Stimulated activated naive B cell treated with anti-CD40 and anti-IgM and Interleukin-4, amounts not matched to agents 10 μg/mL and 1 μg/mL and 100 μg/mL, for 72 hours (primary cell): ENCODE results near the gene FAM50B.

Experiments used
- ATAC-seq, 2 donors: fragments of 150-1000 bp; cut with Tn5 transposase; replicated peaks; 2 replicates each; pipeline ENCODE4 v1.10.0; 2021; ENCODE audit warnings: moderate library complexity in 1 of 2
- DNase-seq: peaks from one replicate; pipeline ENCODE4 v3.0.0; 2021
- H3K27ac Mint-ChIP-seq: one replicate; pipeline ENCODE4 v1.8.0; 2022; ENCODE audit warnings: mild to moderate bottlenecking, mixed read lengths
- H3K27me3 Mint-ChIP-seq, 2 donors: one replicate each; pipeline ENCODE4 v1.8.0; 2022; ENCODE audit warnings: mixed read lengths in 2 of 2
- H3K36me3 Mint-ChIP-seq, 2 donors: one replicate each; pipeline ENCODE4 v1.8.0; 2022; ENCODE audit warnings: mixed read lengths in 2 of 2, mild to moderate bottlenecking in 1 of 2
- H3K4me1 Mint-ChIP-seq, 2 donors: one replicate each; pipeline ENCODE4 v1.8.0; 2022; ENCODE audit warnings: mixed read lengths in 2 of 2, mild to moderate bottlenecking in 1 of 2
- H3K4me3 Mint-ChIP-seq, 2 donors: one replicate each; pipeline ENCODE4 v1.8.0; 2022; ENCODE audit warnings: mild to moderate bottlenecking in 2 of 2, mixed read lengths in 2 of 2, moderate library complexity in 1 of 2
- H3K9me3 Mint-ChIP-seq, 2 donors: one replicate each; pipeline ENCODE4 v1.8.0; 2022; ENCODE audit warnings: mixed read lengths in 2 of 2, mild to moderate bottlenecking in 1 of 2

FAM50B gene

DNA sequence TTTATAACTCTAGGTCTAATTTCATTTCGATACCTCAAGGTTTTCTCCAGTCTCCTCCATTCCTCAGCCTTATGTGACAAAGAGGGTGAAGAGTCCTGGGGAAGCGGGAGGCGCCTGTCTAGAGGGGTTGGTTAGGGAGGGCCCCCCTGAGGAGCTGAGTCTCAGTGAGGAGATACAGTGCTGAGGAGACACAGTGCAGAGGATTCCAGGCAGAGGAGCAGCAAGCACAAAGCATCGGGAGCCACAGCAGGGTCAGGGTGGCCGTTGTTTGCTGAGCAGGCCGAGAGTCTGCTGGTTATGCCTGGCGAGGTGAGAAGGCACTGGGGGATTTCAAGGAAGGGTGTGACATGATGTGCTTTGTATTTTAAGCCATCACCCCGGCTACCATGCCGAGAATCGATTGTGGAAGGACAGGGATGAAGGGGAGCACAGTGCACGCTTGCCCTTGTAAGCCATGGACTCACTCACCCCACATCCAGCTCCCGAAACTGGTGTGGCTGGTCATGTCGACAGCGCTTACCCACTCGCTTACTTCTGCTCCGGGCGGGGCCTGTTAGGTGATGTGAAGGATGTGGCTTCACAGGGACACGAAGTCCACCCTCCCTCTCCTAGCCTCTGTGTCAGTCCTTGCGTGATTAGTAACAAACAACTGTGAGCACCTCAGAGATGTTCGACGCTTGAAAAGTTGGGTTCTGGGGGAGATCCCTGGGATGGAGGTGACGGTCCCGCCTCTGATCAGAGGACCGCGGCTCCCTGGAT is 30.2 kb downstream of the FAM50B start:
- Mint-ChIP-seq H3K27me3 (peaks cover 20% of the 10 kb centered on the region in 2 donors), H3K36me3 (no peaks in the 10 kb centered on the region), H3K9me3 (no peaks in the 10 kb centered on the region), H3K4me3 (no peak overlapping the region), H3K4me1 (peaks cover 0 to 2% of the 10 kb centered on the region in 2 donors), H3K27ac (no peak overlapping the region)
- ATAC-seq = no peak
- no peak for DNase-seq

DNA sequence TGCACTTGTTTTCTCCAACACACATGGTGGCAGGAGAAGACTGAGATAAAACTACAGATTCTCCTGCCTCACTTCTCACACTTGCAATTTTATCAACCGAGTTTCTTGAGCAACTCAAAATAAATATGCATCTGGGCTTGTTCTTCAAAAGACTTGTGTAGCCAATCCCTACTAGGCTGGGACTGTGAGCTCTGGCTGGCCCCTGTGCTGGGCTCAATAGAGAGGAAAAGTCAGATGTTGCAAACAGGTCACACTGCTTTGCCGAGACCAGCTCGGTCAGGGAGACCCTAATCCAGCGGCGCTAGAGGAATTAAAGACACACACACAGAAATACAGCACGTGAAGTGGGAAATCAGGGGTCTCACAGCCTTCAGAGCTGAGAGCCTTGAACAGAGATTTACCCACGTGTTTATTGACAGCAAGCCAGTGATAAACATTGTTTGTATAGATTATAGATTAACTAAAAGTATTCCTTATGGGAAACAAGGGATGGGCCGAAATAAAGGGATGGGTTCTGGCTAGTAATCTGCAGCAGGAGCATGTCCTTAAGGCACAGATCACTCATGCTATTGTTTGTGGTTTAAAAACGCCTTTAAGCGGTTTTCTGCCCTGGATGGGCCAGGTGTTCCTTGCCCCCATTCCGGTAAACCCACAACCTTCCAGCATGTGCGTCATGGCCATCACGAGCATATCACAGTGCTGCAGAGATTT is 32.7 kb downstream of the FAM50B start:
- Mint-ChIP-seq H3K4me3 (no peak overlapping the region), H3K9me3 (no peaks in the 10 kb centered on the region), H3K27ac (no peak overlapping the region), H3K36me3 (no peaks in the 10 kb centered on the region), H3K4me1 (peaks cover 0 to 2% of the 10 kb centered on the region in 2 donors), H3K27me3 (peaks cover 20% of the 10 kb centered on the region in 2 donors)
- no peak for ATAC-seq
- no peak for DNase-seq

DNA sequence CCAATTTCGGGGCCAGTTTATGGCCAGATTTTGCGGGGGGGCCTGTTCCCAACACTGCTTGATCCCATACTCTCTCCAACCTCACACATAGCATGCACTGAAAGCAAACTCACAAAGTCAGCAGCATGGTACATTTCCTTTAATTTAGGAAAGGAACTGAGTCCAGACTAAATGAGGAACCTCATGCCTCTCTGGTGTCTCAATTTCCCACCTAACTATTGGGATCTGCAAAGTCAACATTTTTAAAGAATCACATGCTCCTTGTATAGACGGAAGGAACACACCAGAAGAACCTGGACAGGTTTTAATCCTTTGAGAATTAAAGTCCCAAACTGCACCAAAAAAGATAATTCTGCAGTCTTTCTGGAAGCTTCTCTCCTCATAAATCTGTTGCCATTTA is 33.3 kb downstream of the FAM50B start:
- H3K9me3 Mint-ChIP-seq = no peaks in the 10 kb centered on the region
- no peak overlapping the region for H3K27ac Mint-ChIP-seq
- ATAC-seq (no peak), DNase-seq (no peak)
- no peaks in the 10 kb centered on the region for H3K36me3 Mint-ChIP-seq
- peaks cover 0 to 2% of the 10 kb centered on the region in 2 donors for H3K4me1 Mint-ChIP-seq
- no peak overlapping the region for H3K4me3 Mint-ChIP-seq
- H3K27me3 Mint-ChIP-seq = peaks cover 20% of the 10 kb centered on the region in 2 donors

DNA sequence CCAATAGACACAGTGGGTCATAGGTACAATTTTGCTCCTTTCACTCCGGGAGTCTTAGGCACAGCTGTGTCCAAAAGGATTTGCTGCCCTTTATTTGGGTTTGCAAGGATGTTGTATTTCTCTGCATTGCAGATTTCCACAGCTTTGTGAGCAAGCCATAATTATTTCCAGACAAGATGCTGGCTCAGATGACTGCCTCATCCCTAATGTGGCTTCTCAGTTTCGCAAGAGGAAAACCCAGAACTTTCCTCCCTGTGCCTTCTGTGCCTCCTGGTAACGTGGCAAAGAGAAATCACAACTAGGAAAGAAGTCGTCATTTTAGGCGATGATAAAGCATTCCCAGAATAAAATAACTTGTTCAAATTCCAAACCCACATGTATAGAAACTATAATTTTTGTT is 33.7 kb downstream of the FAM50B start:
- DNase-seq = no peak
- Mint-ChIP-seq H3K36me3 (no peaks in the 10 kb centered on the region), H3K4me1 (peaks cover 0 to 2% of the 10 kb centered on the region in 2 donors), H3K27ac (no peak overlapping the region), H3K4me3 (no peak overlapping the region), H3K27me3 (peaks cover 20% of the 10 kb centered on the region in 2 donors), H3K9me3 (no peaks in the 10 kb centered on the region)
- no peak for ATAC-seq

DNA sequence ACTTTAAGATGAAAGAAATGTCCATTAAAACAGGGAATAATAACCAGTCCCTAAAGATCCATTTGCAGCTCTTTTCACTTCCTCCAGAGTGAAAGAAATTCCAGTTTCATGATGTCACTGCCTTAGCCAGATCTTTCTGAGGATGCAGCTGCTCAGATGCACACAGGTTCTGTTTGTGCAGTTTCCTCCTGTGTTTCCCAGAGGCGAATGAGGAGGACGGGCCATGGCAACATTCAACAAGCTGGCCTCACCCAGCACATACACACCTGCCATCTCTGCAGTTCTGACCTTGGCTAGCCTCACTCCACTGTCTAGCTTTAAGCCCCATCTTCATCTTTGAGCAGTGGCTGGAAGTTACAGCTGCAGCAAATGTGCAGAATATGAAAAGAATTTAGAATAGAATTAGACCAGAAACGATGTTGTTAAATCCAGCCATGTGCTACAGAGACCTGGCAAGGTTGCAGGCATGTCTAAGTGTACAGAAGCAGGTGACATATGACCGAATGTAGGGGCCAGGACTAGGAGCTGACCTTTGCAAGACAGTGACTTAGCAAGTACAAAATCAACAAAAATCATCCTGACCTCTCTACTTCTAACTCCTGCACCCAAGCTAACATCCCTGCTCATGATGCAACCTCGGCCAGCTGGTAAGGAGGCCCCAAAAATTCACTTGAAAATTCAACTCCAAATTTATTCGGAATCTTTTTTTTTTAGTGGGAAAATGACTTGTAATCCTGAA is 35.0 kb downstream of the FAM50B start:
- Mint-ChIP-seq H3K36me3 (no peaks in the 10 kb centered on the region), H3K4me3 (no peak overlapping the region), H3K27ac (no peak overlapping the region), H3K27me3 (peaks cover 20% of the 10 kb centered on the region in 2 donors), H3K9me3 (no peaks in the 10 kb centered on the region), H3K4me1 (no peaks in the 10 kb centered on the region)
- no peak for DNase-seq
- ATAC-seq = no peak

DNA sequence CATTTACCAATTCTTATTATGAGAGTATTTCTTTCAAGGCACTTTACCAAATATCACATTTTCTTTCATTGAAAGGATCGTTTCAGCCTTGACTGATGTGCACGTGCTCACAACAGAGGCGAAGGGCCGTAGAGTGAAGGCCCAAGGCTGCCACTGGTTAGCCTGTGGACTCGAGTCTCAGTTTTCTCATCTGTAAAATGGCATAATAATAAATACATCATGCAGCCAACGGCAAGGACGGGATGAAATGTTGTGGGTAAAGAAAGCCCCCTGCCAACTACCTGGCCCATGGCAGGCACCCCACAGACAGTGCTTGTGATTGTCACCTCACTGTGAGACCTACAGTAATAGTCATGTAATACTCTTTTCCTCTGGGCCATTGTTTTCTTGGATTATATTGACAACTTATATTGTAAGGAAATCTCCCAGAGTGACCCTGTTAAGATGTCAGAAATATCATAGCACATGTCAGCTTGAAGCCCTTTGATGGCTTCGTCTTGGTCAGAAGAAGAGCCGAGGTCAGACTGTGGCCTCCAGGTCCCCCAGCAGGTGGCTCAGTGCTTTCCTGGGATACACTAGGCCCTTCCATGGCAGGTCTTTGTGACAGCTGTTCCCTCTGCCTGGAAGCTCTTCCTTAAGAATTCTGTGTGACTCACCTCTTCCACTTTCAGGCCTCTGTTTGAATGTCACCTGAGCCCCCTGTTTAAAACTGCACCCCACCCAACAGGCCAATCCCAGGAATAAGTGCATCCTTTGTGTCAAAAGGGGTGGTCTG is 36.3 kb downstream of the FAM50B start:
- no peak for ATAC-seq
- peaks cover 22 to 24% of the 10 kb centered on the region in 2 donors for H3K27me3 Mint-ChIP-seq
- no peak overlapping the region for H3K4me3 Mint-ChIP-seq
- DNase-seq = no peak
- no peaks in the 10 kb centered on the region for H3K9me3 Mint-ChIP-seq
- no peaks in the 10 kb centered on the region for H3K4me1 Mint-ChIP-seq
- no peak overlapping the region for H3K27ac Mint-ChIP-seq
- H3K36me3 Mint-ChIP-seq = no peaks in the 10 kb centered on the region

DNA sequence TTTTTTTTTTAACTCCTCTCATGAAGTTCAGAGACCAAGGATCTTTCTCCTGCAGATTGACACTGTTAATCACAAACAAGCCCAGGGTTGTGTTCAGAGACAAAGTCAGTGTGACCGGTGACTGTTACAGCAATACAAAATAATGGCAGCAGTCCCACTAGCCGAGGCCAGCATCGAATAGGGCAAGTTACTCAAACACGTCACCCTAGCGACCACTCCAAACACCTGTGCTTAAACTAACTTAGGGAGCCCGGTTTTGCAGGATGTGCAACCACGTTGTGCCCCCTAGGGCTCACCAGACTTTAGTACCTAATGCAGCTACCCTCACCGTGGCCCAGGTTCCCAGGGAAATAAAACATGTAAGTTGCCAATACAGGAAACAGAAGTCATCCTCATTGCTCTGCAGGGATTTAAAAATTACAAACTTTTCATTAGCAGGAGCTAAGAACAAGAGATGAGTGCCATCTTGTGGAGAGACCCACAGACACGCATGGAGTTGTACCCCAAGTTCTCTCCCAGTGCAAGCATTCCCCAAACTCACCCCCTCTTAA is 38.1 kb downstream of the FAM50B start:
- Mint-ChIP-seq H3K27me3 (peaks cover 6 to 12% of the 10 kb centered on the region in 2 donors), H3K4me3 (no peak overlapping the region), H3K9me3 (no peaks in the 10 kb centered on the region), H3K4me1 (no peaks in the 10 kb centered on the region), H3K27ac (no peak overlapping the region), H3K36me3 (no peaks in the 10 kb centered on the region)
- DNase-seq = no peak
- ATAC-seq = peak; percentile 36 to 39

DNA sequence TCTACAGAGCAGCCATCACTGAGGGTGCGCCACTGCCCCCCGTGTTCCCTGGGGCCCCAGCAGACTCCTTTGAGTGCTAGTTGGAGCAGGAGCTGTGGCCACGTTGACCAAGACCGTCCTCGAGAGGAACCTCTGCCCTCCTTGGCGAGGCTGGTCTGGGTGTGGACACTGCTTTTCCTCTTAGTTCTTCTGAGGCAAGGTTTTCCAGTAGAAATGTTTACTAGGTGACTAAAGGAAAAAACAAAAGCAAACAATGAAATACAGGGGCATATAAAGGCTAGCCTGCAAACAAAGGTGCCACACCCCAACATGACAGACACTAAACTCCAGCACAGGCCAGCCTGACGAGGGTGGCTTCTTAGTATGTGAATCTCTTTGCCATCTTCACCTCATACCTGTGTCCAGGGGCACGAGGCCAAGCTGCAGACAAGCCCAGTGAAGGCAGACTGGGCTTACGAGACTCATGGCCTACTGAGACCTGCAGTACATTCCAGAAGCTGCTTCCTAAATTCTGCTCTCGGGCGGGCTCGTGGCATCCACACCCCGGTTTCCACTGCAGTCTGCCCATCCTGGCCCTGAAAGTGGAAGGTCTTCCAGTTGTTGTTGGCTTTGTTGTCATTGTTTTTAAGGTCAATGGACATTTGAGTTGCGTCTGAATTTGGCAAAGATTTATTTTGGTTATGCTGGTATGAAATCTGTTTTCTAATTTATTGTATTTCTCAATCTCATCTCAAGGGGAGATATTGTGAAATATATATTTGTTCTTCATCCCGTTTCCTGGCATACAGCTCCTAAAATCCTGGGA is 39.2 kb downstream of the FAM50B start:
- H3K27ac Mint-ChIP-seq = no peak overlapping the region

DNA sequence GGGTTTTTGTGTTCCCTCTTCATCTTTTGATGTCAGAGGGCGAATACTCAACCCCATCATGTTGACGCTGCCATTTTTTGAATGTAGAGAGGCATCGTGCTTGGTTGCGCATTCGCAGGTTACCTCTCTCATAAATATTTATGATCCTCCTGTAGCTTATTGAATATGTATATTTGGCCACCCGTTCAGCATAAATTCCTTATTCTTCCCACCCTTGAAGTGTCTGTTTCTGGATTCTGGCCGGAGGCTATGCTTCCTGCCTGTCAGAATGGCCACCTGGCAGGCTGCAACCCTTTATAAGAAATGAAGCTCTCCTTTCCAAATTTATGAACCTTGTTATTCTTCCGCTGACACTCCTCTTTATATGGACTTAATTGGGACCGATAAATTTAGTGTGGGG is 40.9 kb downstream of the FAM50B start:
- ATAC-seq (no peak), DNase-seq (no peak)
- Mint-ChIP-seq H3K9me3 (peaks cover 2 to 4% of the 10 kb centered on the region in 2 donors), H3K4me3 (no peak overlapping the region), H3K27ac (no peak overlapping the region), H3K36me3 (peaks cover 0 to 3% of the 10 kb centered on the region in 2 donors), H3K27me3 (peaks cover 5 to 6% of the 10 kb centered on the region in 2 donors), H3K4me1 (no peaks in the 10 kb centered on the region)

More for the DNA sequence above, 39.2 kb downstream of the FAM50B start:
- no peaks in the 10 kb centered on the region for H3K36me3 Mint-ChIP-seq
- no peaks in the 10 kb centered on the region for H3K9me3 Mint-ChIP-seq
- peaks cover 6 to 8% of the 10 kb centered on the region in 2 donors for H3K27me3 Mint-ChIP-seq
- H3K4me3 Mint-ChIP-seq = no peak overlapping the region
- ATAC-seq (no peak), DNase-seq (no peak)
- H3K4me1 Mint-ChIP-seq = no peaks in the 10 kb centered on the region

DNA sequence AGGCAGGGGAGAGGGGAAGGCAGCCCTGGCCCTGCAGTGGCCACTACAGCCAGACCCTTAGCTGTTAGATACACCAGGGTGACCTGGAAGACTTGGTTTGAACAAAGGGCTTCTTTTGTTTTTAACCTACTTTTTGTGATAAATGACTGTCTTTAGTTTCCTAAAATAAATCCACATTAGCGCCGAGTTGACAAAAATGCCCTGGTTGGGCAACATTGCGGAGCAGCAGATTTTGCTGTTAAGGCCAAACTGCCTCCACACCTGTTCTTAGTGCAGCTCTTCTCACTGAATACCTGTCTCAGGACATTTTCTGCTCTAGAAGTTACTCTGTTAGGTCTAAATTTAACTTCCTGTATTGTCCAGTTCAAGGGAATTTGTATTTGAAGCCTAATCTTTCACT is 42.7 kb downstream of the FAM50B start:
- Mint-ChIP-seq H3K27ac (no peak overlapping the region), H3K36me3 (peaks cover 0 to 3% of the 10 kb centered on the region in 2 donors), H3K4me3 (no peak overlapping the region), H3K4me1 (no peaks in the 10 kb centered on the region), H3K9me3 (peaks cover 2 to 4% of the 10 kb centered on the region in 2 donors), H3K27me3 (peaks cover 5 to 6% of the 10 kb centered on the region in 2 donors)
- ATAC-seq (no peak), DNase-seq (no peak)

DNA sequence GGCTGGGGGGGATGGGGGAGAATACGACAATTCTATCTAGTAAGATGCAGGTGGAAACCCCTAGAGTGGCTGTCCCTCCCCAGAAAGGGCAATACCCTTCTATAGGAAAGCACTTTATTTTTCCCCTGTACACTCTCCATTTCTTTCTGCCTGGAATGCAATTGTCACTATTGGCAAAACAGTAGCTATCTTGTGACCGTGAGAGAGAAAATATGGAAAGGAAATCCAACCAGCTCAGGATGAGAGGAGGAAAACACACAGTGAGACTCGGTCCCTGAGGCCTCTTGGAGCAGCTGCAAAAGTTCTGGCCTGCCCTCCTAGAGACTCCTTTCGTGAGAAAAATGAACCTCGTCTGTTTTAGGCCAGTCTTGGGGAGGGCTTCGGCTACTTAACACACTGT is 43.4 kb downstream of the FAM50B start:
- ATAC-seq (no peak), DNase-seq (no peak)
- Mint-ChIP-seq H3K9me3 (peaks cover 2 to 4% of the 10 kb centered on the region in 2 donors), H3K4me1 (no peaks in the 10 kb centered on the region), H3K36me3 (peaks cover 0 to 3% of the 10 kb centered on the region in 2 donors), H3K4me3 (no peak overlapping the region), H3K27ac (no peak overlapping the region), H3K27me3 (peaks cover 6 to 8% of the 10 kb centered on the region in 2 donors)

DNA sequence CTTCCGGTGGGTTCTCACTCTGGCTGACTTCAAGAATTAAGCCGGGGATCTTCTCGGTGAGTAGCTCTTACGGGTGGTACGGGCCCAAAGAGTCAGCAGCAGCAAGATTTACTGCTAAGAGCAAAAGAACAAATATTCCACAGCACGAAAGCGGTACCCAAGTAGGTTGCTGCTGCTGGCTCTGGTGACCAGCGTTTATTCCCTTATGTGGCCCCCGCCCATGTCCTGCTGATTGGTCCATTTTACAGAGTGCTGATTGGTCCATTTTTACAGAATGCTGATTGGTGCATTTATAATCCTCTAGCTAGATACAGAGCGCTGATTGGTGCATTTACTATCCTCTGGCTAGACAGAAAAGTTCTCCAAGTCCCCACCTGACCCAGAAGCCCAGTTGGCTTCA is 44.3 kb downstream of the FAM50B start:
- Mint-ChIP-seq H3K4me1 (no peaks in the 10 kb centered on the region), H3K4me3 (no peak overlapping the region), H3K27me3 (peaks cover 11 to 15% of the 10 kb centered on the region in 2 donors), H3K9me3 (peaks cover 2 to 4% of the 10 kb centered on the region in 2 donors), H3K36me3 (peaks cover 0 to 3% of the 10 kb centered on the region in 2 donors), H3K27ac (no peak overlapping the region)
- ATAC-seq (no peak), DNase-seq (no peak)

DNA sequence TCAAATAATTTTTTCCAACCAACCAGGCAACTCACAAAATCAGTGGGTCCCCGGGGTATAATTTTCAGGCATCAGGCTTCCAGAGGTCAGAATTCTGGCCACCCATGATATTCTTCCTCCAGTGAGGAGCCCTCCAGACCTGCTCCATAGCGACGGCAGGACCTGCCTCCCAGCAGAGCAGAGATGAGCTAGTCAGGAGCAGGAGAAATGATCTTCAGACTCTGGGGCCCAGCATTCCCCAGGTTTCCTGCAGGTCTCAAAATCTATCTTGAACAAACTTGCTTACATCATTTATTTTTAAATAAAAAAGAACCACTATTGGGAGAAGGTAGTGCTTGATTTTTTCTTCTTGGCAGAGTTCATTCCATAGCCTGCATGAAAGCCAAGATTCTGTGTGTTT is 44.7 kb downstream of the FAM50B start:
- no peak for ATAC-seq
- no peak overlapping the region for H3K4me3 Mint-ChIP-seq
- no peak overlapping the region for H3K27ac Mint-ChIP-seq
- H3K9me3 Mint-ChIP-seq = peaks cover 2 to 4% of the 10 kb centered on the region in 2 donors
- H3K36me3 Mint-ChIP-seq = peaks cover 0 to 3% of the 10 kb centered on the region in 2 donors
- DNase-seq = no peak
- H3K4me1 Mint-ChIP-seq = no peaks in the 10 kb centered on the region
- H3K27me3 Mint-ChIP-seq = peaks cover 15 to 19% of the 10 kb centered on the region in 2 donors
